HG03064 (cell line): ENCODE results near the gene MGAT5B.
"Not testable (repeated sequence)": the region's sequence is repeated elsewhere in the genome, so short reads cannot be mapped to it uniquely, and the experiment has no call there.

ENCODE experiments used
- ATAC-seq: cut with Tn5 transposase; IDR thresholded peaks from one replicate; pipeline ENCODE4 v1.9.1; 2021; ENCODE audit warnings: low read depth; ENCODE audit not compliant: unreplicated experiment

Gene MGAT5B

GRCh38 chr17:76847031-76847430, 21.2 kb upstream of the MGAT5B start:
- no peak for ATAC-seq

GRCh38 chr17:76848670-76849069, 19.5 kb upstream of the MGAT5B start:
- ATAC-seq = no peak

- ATAC-seq = not testable (repeated sequence)
Measured at GRCh38 chr17:76849160-76849559, 19.0 kb upstream of the MGAT5B start.

GRCh38 chr17:76852843-76853242, 15.4 kb upstream of the MGAT5B start:
- no peak for ATAC-seq

GRCh38 chr17:76855105-76855504, 13.1 kb upstream of the MGAT5B start:
- ATAC-seq = no peak

GRCh38 chr17:76862079-76862478, 6.1 kb upstream of the MGAT5B start:
- no peak for ATAC-seq

GRCh38 chr17:76862494-76862893, 5.7 kb upstream of the MGAT5B start:
- ATAC-seq = no peak

- no peak for ATAC-seq
Measured at GRCh38 chr17:76864024-76864423, 4.2 kb upstream of the MGAT5B start.

GRCh38 chr17:76865174-76865573, 3.0 kb upstream of the MGAT5B start:
- ATAC-seq = no peak

GRCh38 chr17:76866203-76866602, 2.0 kb upstream of the MGAT5B start:
- no peak for ATAC-seq

GRCh38 chr17:76866774-76867577, 1.2 kb upstream of the MGAT5B start:
- ATAC-seq = no peak

GRCh38 chr17:76867578-76868175, 527 bp upstream of the MGAT5B start:
- no peak for ATAC-seq

GRCh38 chr17:76868669-76869495, 678 bp downstream of the MGAT5B start:
- no peak for ATAC-seq

- no peak for ATAC-seq
Measured at GRCh38 chr17:76869496-76870376, 1.5 kb downstream of the MGAT5B start.

- no peak for ATAC-seq
Measured at GRCh38 chr17:76870377-76870714, 2.1 kb downstream of the MGAT5B start.

- no peak for ATAC-seq
Measured at GRCh38 chr17:76871668-76872067, 3.5 kb downstream of the MGAT5B start.

- no peak for ATAC-seq
Measured at GRCh38 chr17:76872221-76872873, 4.1 kb downstream of the MGAT5B start.

- no peak for ATAC-seq
Measured at GRCh38 chr17:76872874-76873221, 4.6 kb downstream of the MGAT5B start.

- no peak for ATAC-seq
Measured at GRCh38 chr17:76873856-76874255, 5.7 kb downstream of the MGAT5B start.

- no peak for ATAC-seq
Measured at GRCh38 chr17:76877437-76877836, 9.2 kb downstream of the MGAT5B start.
